HepG2 (cell line): Measurements from ENCODE around the gene ACAA2.

Source experiments
- HNF4G ChIP-seq, 2 experiments: sonication (generic) in 1 of 2; formaldehyde crosslinking in 1 of 2; IDR thresholded peaks; 2 replicates each; pipeline versions ENCODE4 v1.4.0 to v1.6.1; 2011 to 2020; ENCODE audit warnings: borderline replicate concordance in 2 of 2, low read depth in 2 of 2, mild to moderate bottlenecking in 2 of 2, low read length in 1 of 2, missing genetic modification reagents in 1 of 2, moderate library complexity in 1 of 2
- JUN ChIP-seq: sonication (generic); formaldehyde crosslinking; IDR thresholded peaks from 2 replicates; pipeline ENCODE4 v1.4.0; 2020; ENCODE audit warnings: mild to moderate bottlenecking, missing genetic modification reagents
- MZF1 ChIP-seq: sonication (generic); formaldehyde crosslinking; IDR thresholded peaks from 2 replicates; pipeline ENCODE4 v1.8.1; 2023; ENCODE audit warnings: mild to moderate bottlenecking, missing genetic modification reagents, borderline replicate concordance
- NKX3-1 ChIP-seq: sonication (generic); formaldehyde crosslinking; IDR thresholded peaks from 2 replicates; pipeline ENCODE4 v1.5.0; 2020; ENCODE audit warnings: missing genetic modification reagents
- PLRG1 ChIP-seq: fragments of 450-650 bp; conservative IDR thresholded peaks from 2 replicates; pipeline ENCODE4 v1.6.1; 2016
- POLR2A ChIP-seq, 2 experiments: IDR thresholded peaks; 2 replicates each; pipeline ENCODE4 v1.6.1; 2011; ENCODE audit warnings: low read depth in 2 of 2, low read length in 2 of 2, mild to moderate bottlenecking in 1 of 2, moderate library complexity in 1 of 2; ENCODE audit not compliant: insufficient read depth in 1 of 2
- POLR2AphosphoS5 ChIP-seq: IDR thresholded peaks from 2 replicates; pipeline ENCODE4 v1.6.1; 2012; ENCODE audit warnings: low read depth, low read length
- RFX1 ChIP-seq: fragments of 450-650 bp; IDR thresholded peaks from 2 replicates; pipeline ENCODE4 v1.6.1; 2017
- TP53 ChIP-seq: sonication (generic); formaldehyde crosslinking; conservative IDR thresholded peaks from 2 replicates; pipeline ENCODE4 v1.4.0; 2020; ENCODE audit warnings: missing genetic modification reagents
- ZNF10 ChIP-seq: sonication (generic); formaldehyde crosslinking; IDR thresholded peaks from 2 replicates; pipeline ENCODE4 v1.4.0; 2020; ENCODE audit warnings: mild to moderate bottlenecking, low read depth, missing genetic modification reagents, borderline replicate concordance
- ZNF292 ChIP-seq: sonication (generic); formaldehyde crosslinking; IDR thresholded peaks from 2 replicates; pipeline ENCODE4 v1.8.1; 2022; ENCODE audit warnings: mild to moderate bottlenecking, low read depth, missing genetic modification reagents, borderline replicate concordance
- TF ChIP-seq, protein P1 (sequence below): sonication (generic); formaldehyde crosslinking; IDR thresholded peaks from 2 replicates; pipeline ENCODE4 v1.5.0; 2020; ENCODE audit warnings: mild to moderate bottlenecking, missing genetic modification reagents, moderate library complexity
- TF ChIP-seq, protein P2 (sequence below): sonication (generic); formaldehyde crosslinking; IDR thresholded peaks from 2 replicates; pipeline ENCODE4 v1.4.0; 2020; ENCODE audit warnings: mild to moderate bottlenecking, missing genetic modification reagents

DNA sequence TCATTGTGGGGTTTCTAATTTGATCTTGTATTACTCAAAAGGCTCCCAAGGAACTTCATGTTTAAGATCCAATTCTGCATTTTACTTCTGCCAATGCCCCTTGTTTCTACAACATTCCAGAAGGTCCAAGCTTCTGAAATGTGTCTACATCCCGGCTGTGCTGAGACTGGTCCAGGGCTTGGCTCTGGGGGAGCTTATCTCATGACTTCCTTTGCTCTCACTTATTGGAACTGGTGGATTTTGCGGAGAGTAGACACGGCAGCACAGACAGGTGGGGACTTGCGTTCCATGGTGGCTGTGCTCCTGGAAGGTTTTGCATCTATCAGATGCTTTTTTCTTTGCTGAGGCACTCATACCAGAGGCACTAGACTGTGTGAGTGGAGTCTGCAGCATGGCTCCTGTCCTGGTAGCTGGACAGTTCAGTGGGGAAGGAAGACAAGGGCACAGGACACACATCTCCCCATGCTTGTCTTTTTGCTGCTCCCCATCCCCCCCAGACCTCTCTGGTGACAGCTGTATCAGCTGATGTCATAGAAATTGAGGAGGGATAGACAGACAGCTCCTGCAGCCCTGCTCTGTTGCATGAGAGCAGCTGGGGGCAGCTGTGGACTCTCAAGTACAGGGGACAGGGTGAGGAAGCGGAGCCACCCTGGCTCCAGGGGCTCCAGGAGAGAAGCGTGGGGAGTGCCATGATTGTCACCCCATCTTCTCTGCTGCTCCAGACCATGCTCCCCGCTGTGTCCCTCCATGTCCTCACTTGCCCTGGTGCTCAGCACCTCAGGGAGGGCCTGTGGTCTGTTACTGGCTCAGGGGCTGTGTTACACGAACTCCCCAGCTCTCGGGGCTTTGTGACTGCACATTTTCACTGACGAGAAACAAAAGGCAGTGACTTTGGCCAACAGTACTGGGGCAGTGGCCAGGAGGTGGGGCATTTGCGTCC is 46.0 kb downstream of the ACAA2 start:
- TF ChIP-seq PLRG1 (no peak), ZNF292 (CRISPR knock-in tag) (no peak), RFX1 (no peak), HNF4G (IDR thresholded peaks at IDR 0.05; ENCODE audit: borderline replicate concordance, low read depth, low read length) (no peak), HNF4G (CRISPR knock-in tag; IDR thresholded peaks at IDR 0.05; ENCODE audit: borderline replicate concordance, low read depth) (no peak), POLR2AphosphoS5 (no peak), NKX3-1 (CRISPR knock-in tag) (no peak), JUN (CRISPR knock-in tag) (no peak), POLR2A (IDR thresholded peaks at IDR 0.05; ENCODE audit: insufficient read depth in 1 of 2, low read depth in 2 of 2, low read length in 2 of 2) (no peak), ZNF10 (CRISPR knock-in tag) (no peak), TP53 (CRISPR knock-in tag) (no peak), MZF1 (CRISPR knock-in tag) (no peak)
- TF ChIP-seq, protein P1, sequence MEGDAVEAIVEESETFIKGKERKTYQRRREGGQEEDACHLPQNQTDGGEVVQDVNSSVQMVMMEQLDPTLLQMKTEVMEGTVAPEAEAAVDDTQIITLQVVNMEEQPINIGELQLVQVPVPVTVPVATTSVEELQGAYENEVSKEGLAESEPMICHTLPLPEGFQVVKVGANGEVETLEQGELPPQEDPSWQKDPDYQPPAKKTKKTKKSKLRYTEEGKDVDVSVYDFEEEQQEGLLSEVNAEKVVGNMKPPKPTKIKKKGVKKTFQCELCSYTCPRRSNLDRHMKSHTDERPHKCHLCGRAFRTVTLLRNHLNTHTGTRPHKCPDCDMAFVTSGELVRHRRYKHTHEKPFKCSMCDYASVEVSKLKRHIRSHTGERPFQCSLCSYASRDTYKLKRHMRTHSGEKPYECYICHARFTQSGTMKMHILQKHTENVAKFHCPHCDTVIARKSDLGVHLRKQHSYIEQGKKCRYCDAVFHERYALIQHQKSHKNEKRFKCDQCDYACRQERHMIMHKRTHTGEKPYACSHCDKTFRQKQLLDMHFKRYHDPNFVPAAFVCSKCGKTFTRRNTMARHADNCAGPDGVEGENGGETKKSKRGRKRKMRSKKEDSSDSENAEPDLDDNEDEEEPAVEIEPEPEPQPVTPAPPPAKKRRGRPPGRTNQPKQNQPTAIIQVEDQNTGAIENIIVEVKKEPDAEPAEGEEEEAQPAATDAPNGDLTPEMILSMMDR, result no peak
- TF ChIP-seq, protein P2, sequence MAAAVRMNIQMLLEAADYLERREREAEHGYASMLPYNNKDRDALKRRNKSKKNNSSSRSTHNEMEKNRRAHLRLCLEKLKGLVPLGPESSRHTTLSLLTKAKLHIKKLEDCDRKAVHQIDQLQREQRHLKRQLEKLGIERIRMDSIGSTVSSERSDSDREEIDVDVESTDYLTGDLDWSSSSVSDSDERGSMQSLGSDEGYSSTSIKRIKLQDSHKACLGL (CRISPR knock-in tag), result no peak
